Body of pancreas (tissue), 4 donors: ENCODE data around the gene LTBP1.

Source experiments
- CTCF ChIP-seq, 7 experiments: fragments of 450-650 bp in 4 of 7; fragments of 200-600 bp in 3 of 7; sonication (generic) in 3 of 7; IDR thresholded peaks; one replicate each; pipeline ENCODE4 v1.5.1; 2016 to 2019; ENCODE audit warnings: antibody characterized with exemption in 7 of 7
- POLR2A ChIP-seq, 3 donors: fragments of 450-650 bp; IDR thresholded peaks; one replicate each; pipeline ENCODE4 v1.6.1; 2016; ENCODE audit warnings: antibody characterized with exemption in 3 of 3, mild to moderate bottlenecking in 2 of 3

GRCh38 chr2:33068261-33068660, 121.5 kb downstream of the LTBP1 start:
- TF ChIP-seq CTCF (IDR thresholded peaks at IDR 0.05) (no peak), POLR2A (IDR thresholded peaks at IDR 0.05) (no peak)
